Fibroblast of skin of scalp (primary cell): ENCODE results near the gene PLXNA2.

Source experiments
- DNase-seq: peaks from one replicate; pipeline ENCODE4 v3.0.0-alpha.2; 2013

The PLXNA2 gene

GRCh38 chr1:208111646-208112190 lies 132.5 kb downstream of the PLXNA2 start:
- DNase-seq: no peak

- DNase-seq: no peak
These were observed 133.9 kb downstream of the PLXNA2 start for GRCh38 chr1:208110296-208110695.

GRCh38 chr1:208108646-208109330 lies 135.4 kb downstream of the PLXNA2 start:
- DNase-seq: no peak

GRCh38 chr1:208108213-208108608 lies 136.0 kb downstream of the PLXNA2 start:
- DNase-seq: no peak

- peak; percentile 33 for DNase-seq
These were observed 136.6 kb downstream of the PLXNA2 start for GRCh38 chr1:208107425-208108212.

- no peak for DNase-seq
These were observed 138.0 kb downstream of the PLXNA2 start for GRCh38 chr1:208106218-208106617.

GRCh38 chr1:208105756-208106155 lies 138.4 kb downstream of the PLXNA2 start:
- DNase-seq: no peak

- peak; percentile 12 for DNase-seq
These were observed 140.3 kb downstream of the PLXNA2 start for GRCh38 chr1:208103597-208104513.

- no peak for DNase-seq
These were observed 142.3 kb downstream of the PLXNA2 start for GRCh38 chr1:208101661-208102431.

- DNase-seq: peak; percentile 24
These were observed 143.3 kb downstream of the PLXNA2 start for GRCh38 chr1:208100906-208101305.

GRCh38 chr1:208100106-208100505 lies 144.1 kb downstream of the PLXNA2 start:
- no peak for DNase-seq

- DNase-seq: no peak
These were observed 145.4 kb downstream of the PLXNA2 start for GRCh38 chr1:208098773-208099172.

GRCh38 chr1:208093754-208094719 lies 150.1 kb downstream of the PLXNA2 start:
- DNase-seq: peak; percentile 46

GRCh38 chr1:208093046-208093445 lies 151.1 kb downstream of the PLXNA2 start:
- no peak for DNase-seq

- DNase-seq: peak; percentile 79
These were observed 153.5 kb downstream of the PLXNA2 start for GRCh38 chr1:208090388-208091301.

- DNase-seq: no peak
These were observed 154.3 kb downstream of the PLXNA2 start for GRCh38 chr1:208089761-208090370.

GRCh38 chr1:208089149-208089548 lies 155.0 kb downstream of the PLXNA2 start:
- DNase-seq: no peak

- DNase-seq: no peak
These were observed 155.9 kb downstream of the PLXNA2 start for GRCh38 chr1:208088319-208088718.
